Measurements from ENCODE around the gene CRACR2B.

CRACR2B gene

GRCh38 chr11:810040-810567, 17.6 kb upstream of the CRACR2B start:
- no peak for DNase-seq

- no peak for DNase-seq
Observed at GRCh38 chr11:811446-812245, 16.1 kb upstream of the CRACR2B start.

GRCh38 chr11:812390-812789, 15.3 kb upstream of the CRACR2B start:
- no peak for DNase-seq

- DNase-seq = no peak
Observed at GRCh38 chr11:813072-813455, 14.7 kb upstream of the CRACR2B start.

GRCh38 chr11:813456-814096, 14.1 kb upstream of the CRACR2B start:
- DNase-seq = no peak

- no peak for DNase-seq
Observed at GRCh38 chr11:815675-816432, 11.9 kb upstream of the CRACR2B start.

GRCh38 chr11:816433-816779, 11.3 kb upstream of the CRACR2B start:
- DNase-seq = no peak

GRCh38 chr11:818396-819128, 9.2 kb upstream of the CRACR2B start, which contains the start of gene PNPLA2:
TSS of gene PNPLA2 (plus strand) at chr11:818914. CDS start at chr11:819719, 805 bp downstream.
- DNase-seq = no peak

- peak; percentile 43 to 94 (median 84) for DNase-seq
Observed at GRCh38 chr11:819129-819931, 8.4 kb upstream of the CRACR2B start.

- DNase-seq = peak in 43 of 58 donors; percentile 32 to 75 (median 59)
Observed at GRCh38 chr11:819943-820649, 7.6 kb upstream of the CRACR2B start.

GRCh38 chr11:820655-821511, 6.8 kb upstream of the CRACR2B start:
- DNase-seq = peak in 16 of 58 donors; percentile 20 to 79 (median 38)

GRCh38 chr11:821512-822371, 6.0 kb upstream of the CRACR2B start:
- DNase-seq = peak in 9 of 58 donors; percentile 20 to 46 (median 31)

- DNase-seq = no peak
Observed at GRCh38 chr11:823441-824291, 4.1 kb upstream of the CRACR2B start.

- DNase-seq = peak in 27 of 58 donors; percentile 19 to 67 (median 38)
Observed at GRCh38 chr11:824292-824880, 3.3 kb upstream of the CRACR2B start.

GRCh38 chr11:824942-825341, 2.8 kb upstream of the CRACR2B start:
- no peak for DNase-seq
